Measurements from ENCODE around the gene SLC12A7. TPM values are rescaled to one million over a fixed set of nuclear protein-coding genes. Genes with fewer than 3 reads are reported as not detected.

Gene SLC12A7
- total RNA-seq, 5 donors from 2014 or later (not counting 1 experiment from before 2014, with no cell fraction given), result 33.7 to 97.4 (median 41.2) TPM

DNA sequence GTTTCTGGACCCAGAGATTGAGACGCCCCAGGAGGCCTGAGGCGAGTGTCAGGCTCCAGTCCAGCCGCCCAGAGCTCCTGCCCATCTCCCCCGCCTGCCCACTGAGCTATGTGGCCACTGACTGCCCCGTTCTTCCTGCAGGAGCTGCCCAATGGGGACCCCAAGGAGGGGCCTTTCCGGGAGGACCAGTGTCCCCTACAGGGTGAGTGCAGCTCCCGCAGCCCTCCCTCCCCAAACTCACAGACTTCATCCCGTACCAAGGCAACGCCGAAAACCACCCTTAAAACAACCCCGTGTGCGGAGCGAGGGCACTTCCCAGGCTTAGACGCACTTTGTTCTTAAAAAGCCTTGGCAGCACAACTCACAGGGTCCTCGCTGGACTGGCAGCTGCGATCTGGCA, 79.9 kb downstream of the SLC12A7 start:
- Mint-ChIP-seq H3K4me1 (no peaks in the 10 kb centered on the region), H3K36me3 (no peaks in the 10 kb centered on the region), H3K27me3 (peaks cover 5 to 19% of the 10 kb centered on the region in 2 donors), H3K27ac (no peak overlapping the region), H3K9me3 (no peaks in the 10 kb centered on the region), H3K4me3 (no peak overlapping the region)
- peaks cover 0 to 70% of the 10 kb centered on the region in 2 experiments for H3K27me3 ChIP-seq (replicated peaks in 1 of 2; ENCODE audit: control insufficient read depth in 2 of 2, extremely low read depth in 1 of 2, insufficient read depth in 2 of 2, low read length in 1 of 2)
- H3K9me3 ChIP-seq, result no peaks in the 10 kb centered on the region
- POLR2A ChIA-PET, result no interaction called here
- no peaks in the 10 kb centered on the region for H3K36me3 ChIP-seq (ENCODE audit: control insufficient read depth in 2 of 2, extremely low read depth in 1 of 2, insufficient read depth in 1 of 2, low read length in 1 of 2)
- no peak overlapping the region for H3K27ac ChIP-seq (ENCODE audit: low read length)
- WGBS (ENCODE audit: insufficient coverage), result 73% methylated on average over 8 of the region's 16 CpGs
- CTCF ChIA-PET, result no interaction called here
- no peak for ATAC-seq (replicated peaks in 1 of 4)
- no peak for DNase-seq
- H3K4me3 ChIP-seq (ENCODE audit: control insufficient read depth in 1 of 2, extremely low read depth in 1 of 2, low read length in 1 of 2), result no peak overlapping the region
- no peaks in the 10 kb centered on the region for H3K4me1 ChIP-seq (ENCODE audit: control insufficient read depth in 1 of 2, extremely low read depth in 1 of 2, insufficient read depth in 2 of 2, low read length in 2 of 2)

DNA sequence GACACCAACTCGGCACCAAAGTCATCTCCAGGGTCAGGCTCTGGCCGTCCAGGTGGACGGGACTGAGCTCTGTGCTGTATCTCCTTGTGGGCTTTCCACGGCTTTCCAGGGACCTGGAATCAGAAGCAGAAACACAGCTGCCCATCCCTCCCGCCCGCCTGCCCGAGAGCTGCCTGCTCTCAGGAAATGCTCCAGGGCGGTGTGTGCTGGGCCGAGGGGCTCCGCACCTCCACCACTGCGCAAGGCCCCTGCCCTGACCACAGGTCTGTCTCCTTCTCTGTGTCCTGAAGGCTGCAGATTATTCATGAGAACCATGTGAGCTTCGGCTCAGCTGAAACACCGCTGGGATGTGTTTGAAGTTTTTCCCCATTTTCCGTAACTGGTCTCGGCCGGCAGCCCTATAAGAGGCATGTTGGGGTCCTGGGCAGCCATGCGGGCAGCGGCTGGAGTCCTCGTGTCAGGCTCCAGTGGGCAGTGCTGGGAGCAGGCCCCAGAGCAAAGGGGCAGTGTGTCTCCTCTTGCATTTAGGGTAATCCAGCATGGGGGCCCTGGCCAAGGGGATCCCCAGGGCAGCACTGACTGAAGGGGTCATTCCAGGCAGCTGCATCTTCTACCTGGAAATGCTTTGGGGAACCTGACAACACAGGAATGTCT, 80.4 kb downstream of the SLC12A7 start:
- Histone ChIP-seq H3K27ac (ENCODE audit: low read length) (no peak overlapping the region), H3K4me3 (ENCODE audit: control insufficient read depth in 1 of 2, extremely low read depth in 1 of 2, low read length in 1 of 2) (no peak overlapping the region), H3K27me3 (replicated peaks in 1 of 2; ENCODE audit: control insufficient read depth in 2 of 2, extremely low read depth in 1 of 2, insufficient read depth in 2 of 2, low read length in 1 of 2) (peaks cover 0 to 70% of the 10 kb centered on the region in 2 experiments), H3K4me1 (ENCODE audit: control insufficient read depth in 1 of 2, extremely low read depth in 1 of 2, insufficient read depth in 2 of 2, low read length in 2 of 2) (no peaks in the 10 kb centered on the region), H3K36me3 (ENCODE audit: control insufficient read depth in 2 of 2, extremely low read depth in 1 of 2, insufficient read depth in 1 of 2, low read length in 1 of 2) (no peaks in the 10 kb centered on the region), H3K9me3 (no peaks in the 10 kb centered on the region)
- no peaks in the 10 kb centered on the region for H3K9me3 Mint-ChIP-seq
- WGBS (ENCODE audit: insufficient coverage), result 84% methylated on average over 16 of the region's 19 CpGs
- CTCF ChIA-PET, result no interaction called here
- H3K4me3 Mint-ChIP-seq, result no peak overlapping the region
- no peaks in the 10 kb centered on the region for H3K36me3 Mint-ChIP-seq
- no peak overlapping the region for H3K27ac Mint-ChIP-seq
- H3K4me1 Mint-ChIP-seq, result no peaks in the 10 kb centered on the region
- POLR2A ChIA-PET, result no interaction called here
- ATAC-seq (replicated peaks in 1 of 4), result no peak
- DNase-seq, result no peak
- H3K27me3 Mint-ChIP-seq, result peaks cover 5 to 16% of the 10 kb centered on the region in 2 donors

DNA sequence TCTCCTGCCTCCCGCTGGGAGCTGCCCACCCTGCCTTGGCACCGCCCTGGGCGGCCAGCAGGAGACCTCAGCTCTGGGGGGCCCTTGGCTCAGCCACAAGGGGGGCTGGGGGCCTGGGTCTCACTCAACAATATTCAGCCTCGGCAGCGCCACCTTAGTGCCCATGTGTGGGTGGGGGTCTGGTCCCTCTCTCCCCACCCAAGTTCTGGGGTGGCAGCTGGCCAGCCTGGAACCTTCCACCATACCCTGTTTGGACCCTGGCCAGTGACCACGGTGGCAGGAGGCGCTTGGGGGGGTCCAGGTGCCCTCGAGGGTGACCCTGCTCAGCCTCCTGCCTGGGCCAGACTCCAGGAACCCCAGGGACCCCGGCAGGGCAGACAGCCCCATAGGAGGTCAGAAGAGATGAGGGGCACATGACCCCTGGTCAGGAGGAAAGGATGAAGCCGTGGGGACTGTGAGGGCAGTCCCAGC, 81.0 kb downstream of the SLC12A7 start:
- H3K9me3 ChIP-seq, result no peaks in the 10 kb centered on the region
- Mint-ChIP-seq H3K4me3 (no peak overlapping the region), H3K9me3 (no peaks in the 10 kb centered on the region), H3K27ac (no peak overlapping the region), H3K36me3 (no peaks in the 10 kb centered on the region), H3K27me3 (peaks cover 5 to 16% of the 10 kb centered on the region in 2 donors), H3K4me1 (no peaks in the 10 kb centered on the region)
- POLR2A ChIA-PET, result no interaction called here
- H3K27me3 ChIP-seq (replicated peaks in 1 of 2; ENCODE audit: control insufficient read depth in 2 of 2, extremely low read depth in 1 of 2, insufficient read depth in 2 of 2, low read length in 1 of 2), result peaks cover 0 to 66% of the 10 kb centered on the region in 2 experiments
- no peak overlapping the region for H3K27ac ChIP-seq (ENCODE audit: low read length)
- ATAC-seq (replicated peaks in 1 of 4) (no peak), DNase-seq (no peak)
- no peaks in the 10 kb centered on the region for H3K36me3 ChIP-seq (ENCODE audit: control insufficient read depth in 2 of 2, extremely low read depth in 1 of 2, insufficient read depth in 1 of 2, low read length in 1 of 2)
- 69% methylated on average over 5 of the region's 10 CpGs for WGBS (ENCODE audit: insufficient coverage)
- H3K4me3 ChIP-seq (ENCODE audit: control insufficient read depth in 1 of 2, extremely low read depth in 1 of 2, low read length in 1 of 2), result no peak overlapping the region
- H3K4me1 ChIP-seq (ENCODE audit: control insufficient read depth in 1 of 2, extremely low read depth in 1 of 2, insufficient read depth in 2 of 2, low read length in 2 of 2), result no peaks in the 10 kb centered on the region
- CTCF ChIA-PET, result no interaction called here

DNA sequence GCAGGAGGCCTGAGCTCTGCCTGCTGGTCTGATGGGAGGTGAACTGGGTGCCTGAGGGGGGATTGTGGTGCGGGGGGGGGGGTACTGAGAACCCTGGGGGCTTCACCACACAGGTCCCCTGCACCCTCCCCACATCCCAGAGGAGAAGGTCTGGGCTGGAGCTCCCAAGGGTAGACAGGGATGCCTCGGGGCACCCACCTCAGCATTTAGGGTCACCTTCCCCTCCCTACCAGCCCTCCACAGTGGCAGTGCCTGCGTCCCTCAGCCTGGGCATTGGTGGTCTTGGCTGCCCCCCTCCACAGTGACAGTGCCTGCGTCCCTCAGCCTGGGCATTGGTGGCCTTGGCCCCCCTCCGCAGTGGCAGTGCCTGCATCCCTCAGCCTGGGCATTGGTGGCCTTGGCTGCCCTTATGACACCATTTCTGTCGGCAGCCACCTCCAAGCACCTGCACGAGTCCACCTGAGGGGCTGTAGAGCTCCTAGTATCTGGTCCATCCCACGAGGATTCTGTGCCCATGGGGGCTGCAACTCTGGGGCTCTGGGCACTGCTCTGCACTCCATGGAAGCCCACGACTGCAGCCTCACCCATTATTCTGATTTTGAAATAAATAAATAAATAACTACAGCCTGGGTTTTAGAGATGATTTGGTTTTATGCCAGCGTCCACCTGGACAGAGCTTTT, 81.8 kb downstream of the SLC12A7 start:
- CTCF ChIA-PET, result no interaction called here
- Mint-ChIP-seq H3K27ac (no peak overlapping the region), H3K4me1 (no peaks in the 10 kb centered on the region), H3K36me3 (no peaks in the 10 kb centered on the region), H3K27me3 (peaks cover 3 to 14% of the 10 kb centered on the region in 2 donors), H3K9me3 (no peaks in the 10 kb centered on the region), H3K4me3 (no peak overlapping the region)
- Histone ChIP-seq H3K27me3 (replicated peaks in 1 of 2; ENCODE audit: control insufficient read depth in 2 of 2, extremely low read depth in 1 of 2, insufficient read depth in 2 of 2, low read length in 1 of 2) (peaks cover 0 to 66% of the 10 kb centered on the region in 2 experiments), H3K27ac (ENCODE audit: low read length) (no peak overlapping the region), H3K9me3 (no peaks in the 10 kb centered on the region), H3K4me1 (ENCODE audit: control insufficient read depth in 1 of 2, extremely low read depth in 1 of 2, insufficient read depth in 2 of 2, low read length in 2 of 2) (no peaks in the 10 kb centered on the region), H3K36me3 (ENCODE audit: control insufficient read depth in 2 of 2, extremely low read depth in 1 of 2, insufficient read depth in 1 of 2, low read length in 1 of 2) (no peaks in the 10 kb centered on the region), H3K4me3 (ENCODE audit: control insufficient read depth in 1 of 2, extremely low read depth in 1 of 2, low read length in 1 of 2) (no peak overlapping the region)
- ATAC-seq (replicated peaks in 1 of 4) (no peak), DNase-seq (no peak)
- POLR2A ChIA-PET, result no interaction called here
- 74% methylated on average over 5 of the region's 10 CpGs for WGBS (ENCODE audit: insufficient coverage)

DNA sequence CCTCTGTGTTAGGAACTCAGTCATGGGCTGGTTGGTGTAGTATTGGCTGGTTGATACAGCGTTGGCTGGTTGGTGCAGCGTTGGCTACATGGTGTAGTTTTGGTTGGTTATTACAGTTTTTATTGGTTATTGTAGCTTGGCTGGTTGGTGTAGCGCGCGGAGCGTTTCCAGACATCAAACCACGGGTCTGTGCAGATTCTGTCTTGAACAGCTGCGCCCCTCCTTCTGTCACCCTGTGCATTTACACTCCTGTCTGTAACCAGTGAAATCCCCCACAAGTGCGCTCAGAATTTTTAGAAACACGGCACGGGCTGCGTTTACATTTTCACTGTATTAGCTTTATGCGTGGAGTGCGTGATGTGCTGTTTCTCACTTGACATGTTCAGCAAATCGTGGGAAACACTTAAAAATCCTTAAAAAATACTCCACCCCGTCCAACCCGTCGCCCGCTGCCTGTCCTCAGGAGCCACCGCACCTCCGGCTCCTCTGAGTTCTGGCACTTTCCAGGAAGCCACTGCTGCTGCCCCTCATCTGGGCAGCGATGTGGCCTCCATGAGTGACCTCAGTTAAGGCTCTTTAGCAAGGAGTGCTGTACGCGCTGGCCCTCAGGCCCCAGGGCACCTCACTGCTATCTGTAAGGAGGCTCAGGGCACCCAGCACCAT, 82.5 kb downstream of the SLC12A7 start:
- Histone ChIP-seq H3K9me3 (no peaks in the 10 kb centered on the region), H3K4me1 (ENCODE audit: control insufficient read depth in 1 of 2, extremely low read depth in 1 of 2, insufficient read depth in 2 of 2, low read length in 2 of 2) (no peaks in the 10 kb centered on the region), H3K36me3 (ENCODE audit: control insufficient read depth in 2 of 2, extremely low read depth in 1 of 2, insufficient read depth in 1 of 2, low read length in 1 of 2) (no peaks in the 10 kb centered on the region), H3K27ac (ENCODE audit: low read length) (no peak overlapping the region), H3K4me3 (ENCODE audit: control insufficient read depth in 1 of 2, extremely low read depth in 1 of 2, low read length in 1 of 2) (no peak overlapping the region), H3K27me3 (replicated peaks in 1 of 2; ENCODE audit: control insufficient read depth in 2 of 2, extremely low read depth in 1 of 2, insufficient read depth in 2 of 2, low read length in 1 of 2) (peaks cover 0 to 66% of the 10 kb centered on the region in 2 experiments)
- Mint-ChIP-seq H3K9me3 (no peaks in the 10 kb centered on the region), H3K27ac (no peak overlapping the region), H3K36me3 (no peaks in the 10 kb centered on the region), H3K4me3 (no peak overlapping the region), H3K4me1 (no peaks in the 10 kb centered on the region), H3K27me3 (peaks cover 0 to 12% of the 10 kb centered on the region in 2 donors)
- no peak for ATAC-seq (replicated peaks in 1 of 4)
- WGBS (ENCODE audit: insufficient coverage), result 86% methylated on average over 20 of the region's 24 CpGs
- ChIA-PET POLR2A (no interaction called here), CTCF (no interaction called here)
- DNase-seq, result no peak

DNA sequence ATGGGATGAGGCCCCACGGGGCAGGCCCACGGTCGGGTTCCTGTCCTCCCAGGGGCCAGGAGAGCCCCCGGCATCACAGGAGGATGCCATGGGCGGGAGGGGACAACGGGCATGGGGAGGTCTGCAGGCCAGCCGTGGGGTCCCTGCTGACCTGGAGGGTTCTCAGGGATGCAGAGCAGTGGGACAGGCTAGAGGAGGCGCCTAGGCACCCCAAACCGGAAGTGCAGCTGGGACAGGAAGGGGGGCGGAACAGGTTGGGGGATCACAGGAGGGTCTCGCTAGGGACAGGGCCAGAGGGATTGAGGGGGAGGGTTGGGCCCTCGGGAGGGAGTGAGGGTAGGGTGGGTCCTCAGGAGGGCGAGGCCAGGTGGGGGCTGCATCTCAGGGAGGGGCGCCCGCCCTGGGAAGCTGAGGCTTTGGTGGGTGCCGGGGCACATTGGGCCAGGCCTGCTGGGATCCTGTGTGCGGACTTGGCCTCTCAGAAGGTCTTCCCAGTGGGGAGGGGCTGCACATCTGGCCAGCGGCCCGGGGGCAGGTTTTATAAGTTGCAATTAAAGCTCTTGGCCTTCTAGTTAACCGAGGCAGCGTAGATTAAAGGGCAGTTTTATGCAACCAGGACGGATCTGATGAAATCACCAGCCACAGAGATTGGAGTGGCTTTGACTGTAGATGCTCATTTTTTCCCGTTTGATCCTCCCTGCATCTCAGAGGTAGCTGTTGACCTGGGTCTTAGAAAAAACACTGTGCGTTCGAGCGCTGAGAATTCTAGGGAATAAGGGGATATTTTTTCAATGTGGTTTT, 83.2 kb downstream of the SLC12A7 start:
- ChIA-PET CTCF (no interaction called here), POLR2A (no interaction called here)
- peaks cover 0 to 10% of the 10 kb centered on the region in 2 donors for H3K27me3 Mint-ChIP-seq
- DNase-seq, result no peak
- no peaks in the 10 kb centered on the region for H3K36me3 Mint-ChIP-seq
- Histone ChIP-seq H3K36me3 (ENCODE audit: control insufficient read depth in 2 of 2, extremely low read depth in 1 of 2, insufficient read depth in 1 of 2, low read length in 1 of 2) (no peaks in the 10 kb centered on the region), H3K4me3 (ENCODE audit: control insufficient read depth in 1 of 2, extremely low read depth in 1 of 2, low read length in 1 of 2) (no peak overlapping the region), H3K27me3 (replicated peaks in 1 of 2; ENCODE audit: control insufficient read depth in 2 of 2, extremely low read depth in 1 of 2, insufficient read depth in 2 of 2, low read length in 1 of 2) (peaks cover 0 to 62% of the 10 kb centered on the region in 2 experiments), H3K27ac (ENCODE audit: low read length) (no peak overlapping the region), H3K4me1 (ENCODE audit: control insufficient read depth in 1 of 2, extremely low read depth in 1 of 2, insufficient read depth in 2 of 2, low read length in 2 of 2) (no peaks in the 10 kb centered on the region), H3K9me3 (no peaks in the 10 kb centered on the region)
- H3K4me3 Mint-ChIP-seq, result no peak overlapping the region
- no peaks in the 10 kb centered on the region for H3K4me1 Mint-ChIP-seq
- WGBS (ENCODE audit: insufficient coverage), result 79% methylated on average over 24 of the region's 26 CpGs
- no peak for ATAC-seq (replicated peaks in 1 of 4)
- H3K27ac Mint-ChIP-seq, result no peak overlapping the region
- H3K9me3 Mint-ChIP-seq, result no peaks in the 10 kb centered on the region
